OCI-LY7 (cell line): ENCODE measurements around the gene ANKZF1. TPM values are rescaled to one million over a fixed set of nuclear protein-coding genes. Genes with fewer than 3 reads are reported as not detected.

Experiments
- BruUV-seq: library from RNA; stranded (reverse); fragments of 400-500 nt; replicated peaks from 2 replicates; lab custom pipeline; 2021; lab: Mats Ljungman, UMichigan
- CTCF ChIA-PET: fragments of 300-600 bp; sonication (Branson Sonifier 250); formaldehyde crosslinking; loops from one replicate; lab custom pipeline; 2022; ENCODE audit warnings: antibody characterized with exemption; ENCODE audit not compliant: unreplicated experiment; lab: Charles Lee
- POLR2A ChIA-PET: fragments of 300-600 bp; sonication (Branson Sonifier 250); formaldehyde crosslinking; loops from one replicate; lab custom pipeline; 2022; ENCODE audit warnings: antibody characterized with exemption; lab: Charles Lee
- DNase-seq: peaks from one replicate; pipeline ENCODE4 v3.0.0-alpha.2; 2015; ENCODE audit warnings: low spot score
- H2AFZ ChIP-seq: fragments of 200-600 bp; sonication (generic), shearing (Covaris generic); 2 replicates; pipeline ENCODE4 v1.6.1; 2014; ENCODE audit warnings: mild to moderate bottlenecking, antibody characterized with exemption, low read length, moderate library complexity
- H3K27ac ChIP-seq: fragments of 200-600 bp; sonication (generic); 2 replicates; pipeline ENCODE4 v1.5.1; 2014; ENCODE audit warnings: mixed run types, low read depth, mild to moderate bottlenecking, moderate library complexity, low read length, inconsistent platforms; ENCODE audit not compliant: poor library complexity, severe bottlenecking
- H3K36me3 ChIP-seq: fragments of 200-600 bp; sonication (generic); 2 replicates; pipeline ENCODE4 v1.6.1; 2014; ENCODE audit warnings: mild to moderate bottlenecking, antibody characterized with exemption, low read length, moderate library complexity, mixed read lengths; ENCODE audit not compliant: insufficient read depth
- H3K4me1 ChIP-seq: fragments of 200-600 bp; sonication (generic); 2 replicates; pipeline ENCODE4 v1.5.1; 2014; ENCODE audit warnings: mild to moderate bottlenecking, low read length; ENCODE audit not compliant: insufficient read depth, poor library complexity, severe bottlenecking
- H3K4me2 ChIP-seq: fragments of 200-600 bp; sonication (generic); 2 replicates; pipeline ENCODE4 v1.6.1; 2014; ENCODE audit warnings: mild to moderate bottlenecking, low read length
- H3K4me3 ChIP-seq: fragments of 200-600 bp; sonication (generic); 2 replicates; pipeline ENCODE4 v1.5.1; 2014; ENCODE audit warnings: mild to moderate bottlenecking, low read depth, low read length; ENCODE audit not compliant: poor library complexity, severe bottlenecking
- H3K79me2 ChIP-seq: fragments of 200-600 bp; sonication (generic); 2 replicates; pipeline ENCODE4 v1.6.1; 2016; ENCODE audit warnings: low read depth, mild to moderate bottlenecking, low read length, moderate library complexity, mixed read lengths; ENCODE audit not compliant: insufficient read depth
- H3K9me2 ChIP-seq: fragments of 200-600 bp; sonication (generic); 2 replicates; pipeline ENCODE4 v1.6.1; 2016; ENCODE audit warnings: mild to moderate bottlenecking, low read length, mixed read lengths; ENCODE audit not compliant: insufficient read depth
- H3K9me3 ChIP-seq: fragments of 200-600 bp; sonication (generic); 2 replicates; pipeline ENCODE4 v1.6.1; 2014; ENCODE audit warnings: mild to moderate bottlenecking, mixed run types, low read length, mixed read lengths
- H4K20me1 ChIP-seq: fragments of 200-600 bp; sonication (generic); 2 replicates; pipeline ENCODE4 v1.6.1; 2014; ENCODE audit warnings: mild to moderate bottlenecking, antibody characterized with exemption, low read length, moderate library complexity, mixed read lengths; ENCODE audit not compliant: insufficient read depth
- EZH2phosphoT487 ChIP-seq: fragments of 200-600 bp; sonication (generic); IDR thresholded peaks from 2 replicates; pipeline ENCODE4 v1.6.1; 2018; ENCODE audit warnings: low read depth, borderline replicate concordance, mild to moderate bottlenecking, mixed run types, antibody characterized with exemption, low read length, moderate library complexity, mixed read lengths
- intact Hi-C: fragments of 100-400 bp; cut with micrococcal nuclease; formaldehyde crosslinking; loops from one replicate; pipeline ENCODE4 v1.10.0; 2022; ENCODE audit not compliant: unreplicated experiment
- total RNA-seq, 2 experiments: library from RNA; depleted of rRNA in 1 of 2; stranded (reverse); fragments of >200 nt in 1 of 2; shearing (Covaris generic) in 1 of 2; gene quantifications; 2 replicates each; pipeline ENCODE4 v1.2.3, GENCODE V29; 2014 to 2022
- TF ChIP-seq, protein P1 (sequence below): fragments of 200-600 bp; sonication (generic); conservative IDR thresholded peaks from 2 replicates; pipeline ENCODE4 v1.5.1; 2014; ENCODE audit warnings: mild to moderate bottlenecking, antibody characterized with exemption, low read length, moderate library complexity, mixed read lengths

ANKZF1 gene
- total RNA-seq, 2 experiments from 2014 or later, result 57.8 to 82.4 TPM

DNA sequence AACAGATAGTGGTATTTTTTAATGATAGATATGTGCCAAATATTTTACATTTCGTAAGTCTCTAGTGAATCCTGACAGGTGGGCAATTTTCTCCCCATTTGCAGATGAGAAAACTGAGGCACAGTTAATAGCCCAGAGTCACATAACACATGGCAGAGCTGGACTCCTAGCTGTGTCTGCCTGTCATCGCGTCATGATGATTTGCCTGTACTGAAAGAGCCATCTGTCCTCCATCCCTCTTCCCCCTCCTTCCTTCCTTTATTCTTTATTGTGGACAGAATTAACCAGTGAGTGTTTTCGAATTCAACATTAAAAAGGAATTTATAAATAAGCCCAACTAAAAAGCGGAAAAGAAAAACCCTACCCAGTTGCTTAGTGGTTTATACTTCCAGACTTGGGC, 52.8 kb downstream of the ANKZF1 start:
- Histone ChIP-seq H3K79me2 (peaks cover 13% of the 10 kb centered on the region; the same call in 1 of the 2 replicates), H2AFZ (no peak overlapping the region), H3K4me2 (no peak overlapping the region), H3K4me1 (peaks cover 29% of the 10 kb centered on the region), H3K9me3 (no peaks in the 10 kb centered on the region), H3K9me2 (no peaks in the 10 kb centered on the region), H3K27ac (no peak overlapping the region), H4K20me1 (peaks cover 5% of the 10 kb centered on the region), H3K36me3 (peaks cover 54% of the 10 kb centered on the region), H3K4me3 (no peak overlapping the region)
- no peak for DNase-seq
- no TSS peak for BruUV-seq
- ChIA-PET POLR2A (interaction anchor here (2.4 kb wide), 1 partner anchor 12 kb away, joined by 13 read pairs; no protein-coding TSS in a partner anchor), CTCF (no interaction called here)
- intact Hi-C loops, result no loop called here
- TF ChIP-seq, protein P1, sequence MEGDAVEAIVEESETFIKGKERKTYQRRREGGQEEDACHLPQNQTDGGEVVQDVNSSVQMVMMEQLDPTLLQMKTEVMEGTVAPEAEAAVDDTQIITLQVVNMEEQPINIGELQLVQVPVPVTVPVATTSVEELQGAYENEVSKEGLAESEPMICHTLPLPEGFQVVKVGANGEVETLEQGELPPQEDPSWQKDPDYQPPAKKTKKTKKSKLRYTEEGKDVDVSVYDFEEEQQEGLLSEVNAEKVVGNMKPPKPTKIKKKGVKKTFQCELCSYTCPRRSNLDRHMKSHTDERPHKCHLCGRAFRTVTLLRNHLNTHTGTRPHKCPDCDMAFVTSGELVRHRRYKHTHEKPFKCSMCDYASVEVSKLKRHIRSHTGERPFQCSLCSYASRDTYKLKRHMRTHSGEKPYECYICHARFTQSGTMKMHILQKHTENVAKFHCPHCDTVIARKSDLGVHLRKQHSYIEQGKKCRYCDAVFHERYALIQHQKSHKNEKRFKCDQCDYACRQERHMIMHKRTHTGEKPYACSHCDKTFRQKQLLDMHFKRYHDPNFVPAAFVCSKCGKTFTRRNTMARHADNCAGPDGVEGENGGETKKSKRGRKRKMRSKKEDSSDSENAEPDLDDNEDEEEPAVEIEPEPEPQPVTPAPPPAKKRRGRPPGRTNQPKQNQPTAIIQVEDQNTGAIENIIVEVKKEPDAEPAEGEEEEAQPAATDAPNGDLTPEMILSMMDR, result no peak
- TF ChIP-seq EZH2phosphoT487, result no peak

- no peak overlapping the region for H3K4me3 ChIP-seq
- ChIA-PET POLR2A (no interaction called here), CTCF (no interaction called here)
- H3K9me3 ChIP-seq, result no peaks in the 10 kb centered on the region
- peaks cover 25% of the 10 kb centered on the region for H3K4me1 ChIP-seq
- H3K79me2 ChIP-seq, result peaks cover 12% of the 10 kb centered on the region; the same call in 1 of the 2 replicates
- no peak for DNase-seq
- H4K20me1 ChIP-seq, result peaks cover 5% of the 10 kb centered on the region
- TF ChIP-seq, protein P1, result no peak
- TF ChIP-seq EZH2phosphoT487, result no peak
- peaks cover 54% of the 10 kb centered on the region for H3K36me3 ChIP-seq
- no peak overlapping the region for H2AFZ ChIP-seq
- H3K4me2 ChIP-seq, result no peak overlapping the region
- BruUV-seq, result no TSS peak
- H3K27ac ChIP-seq, result no peak overlapping the region
- no peaks in the 10 kb centered on the region for H3K9me2 ChIP-seq
- intact Hi-C loops, result no loop called here
Observed at GRCh38 chr2:219282943-219283581, 53.5 kb downstream of the ANKZF1 start.
